Stimulated activated CD4-positive, alpha-beta T cell treated with anti-CD3 and anti-CD28 coated beads, Interleukin-4, amount 100 ng/mL, for 1 hour (primary cell): ENCODE measurements around the gene PCDHA1.
"Not testable (repeated sequence)": the region's sequence is repeated elsewhere in the genome, so short reads cannot be mapped to it uniquely, and the experiment has no call there.

ENCODE experiments used
- DNase-seq: peaks from one replicate; pipeline ENCODE4 v3.0.0-alpha.2; 2020

The PCDHA1 gene

GRCh38 chr5:140808889-140809291 is 22.9 kb downstream of the PCDHA1 start:
- DNase-seq: no peak

DNA sequence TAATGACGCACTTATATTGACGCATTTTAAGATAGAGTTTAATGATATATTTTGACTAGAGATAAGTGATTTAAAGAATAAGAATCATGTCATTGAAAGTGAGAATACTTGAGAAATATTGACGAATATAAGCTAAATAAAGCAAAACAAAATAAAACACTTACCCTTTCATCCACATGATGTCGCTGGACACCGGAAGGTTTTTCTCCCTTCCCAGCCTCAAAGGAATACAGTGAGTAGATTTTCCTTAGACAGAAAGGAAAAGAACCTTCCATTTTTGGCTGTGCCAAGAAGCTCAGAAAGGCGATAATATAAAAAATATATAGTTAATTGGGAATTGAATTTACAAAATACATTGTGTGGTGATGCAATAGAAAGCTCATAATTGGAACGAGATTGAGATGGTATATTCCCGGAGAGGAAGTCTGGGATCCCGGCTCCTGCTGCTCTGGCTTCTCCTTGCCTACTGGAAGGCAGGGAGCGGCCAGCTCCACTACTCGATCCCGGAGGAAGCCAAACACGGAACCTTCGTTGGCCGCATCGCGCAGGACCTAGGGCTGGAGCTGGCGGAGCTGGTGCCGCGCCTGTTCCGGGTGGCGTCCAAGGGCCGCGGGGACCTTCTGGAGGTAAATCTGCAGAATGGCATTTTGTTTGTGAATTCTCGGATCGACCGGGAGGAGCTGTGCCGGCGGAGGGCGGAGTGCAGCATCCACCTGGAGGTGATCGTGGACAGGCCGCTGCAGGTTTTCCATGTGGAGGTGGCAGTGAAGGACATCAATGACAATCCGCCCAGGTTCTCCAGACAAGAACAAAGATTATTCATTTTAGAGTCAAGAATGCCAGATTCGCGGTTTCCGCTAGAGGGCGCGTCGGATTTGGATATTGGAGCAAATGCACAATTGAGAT is 35.7 kb downstream of the PCDHA1 start, which contains the start of gene PCDHA5:
Gene PCDHA5, plus strand, starts transcription at position 239 of the 906 bp plus-strand sequence.
- DNase-seq: no peak

- no peak for DNase-seq
Observed at GRCh38 chr5:140822281-140822629, 36.3 kb downstream of the PCDHA1 start.

DNA sequence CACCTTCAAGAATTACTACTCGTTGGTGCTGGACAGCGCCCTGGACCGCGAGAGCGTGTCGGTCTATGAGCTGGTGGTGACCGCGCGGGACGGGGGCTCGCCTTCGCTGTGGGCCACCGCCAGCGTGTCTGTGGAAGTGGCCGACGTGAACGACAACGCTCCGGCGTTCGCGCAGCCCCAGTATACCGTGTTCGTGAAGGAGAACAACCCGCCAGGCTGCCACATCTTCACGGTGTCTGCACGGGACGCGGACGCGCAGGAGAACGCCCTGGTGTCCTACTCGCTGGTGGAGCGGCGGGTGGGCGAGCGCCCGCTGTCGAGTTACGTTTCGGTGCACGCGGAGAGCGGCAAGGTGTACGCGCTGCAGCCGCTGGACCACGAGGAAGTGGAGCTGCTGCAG is 37.0 kb downstream of the PCDHA1 start:
- not testable (repeated sequence) for DNase-seq

- DNase-seq: no peak
Observed at GRCh38 chr5:140823475-140823874, 37.5 kb downstream of the PCDHA1 start.

DNA sequence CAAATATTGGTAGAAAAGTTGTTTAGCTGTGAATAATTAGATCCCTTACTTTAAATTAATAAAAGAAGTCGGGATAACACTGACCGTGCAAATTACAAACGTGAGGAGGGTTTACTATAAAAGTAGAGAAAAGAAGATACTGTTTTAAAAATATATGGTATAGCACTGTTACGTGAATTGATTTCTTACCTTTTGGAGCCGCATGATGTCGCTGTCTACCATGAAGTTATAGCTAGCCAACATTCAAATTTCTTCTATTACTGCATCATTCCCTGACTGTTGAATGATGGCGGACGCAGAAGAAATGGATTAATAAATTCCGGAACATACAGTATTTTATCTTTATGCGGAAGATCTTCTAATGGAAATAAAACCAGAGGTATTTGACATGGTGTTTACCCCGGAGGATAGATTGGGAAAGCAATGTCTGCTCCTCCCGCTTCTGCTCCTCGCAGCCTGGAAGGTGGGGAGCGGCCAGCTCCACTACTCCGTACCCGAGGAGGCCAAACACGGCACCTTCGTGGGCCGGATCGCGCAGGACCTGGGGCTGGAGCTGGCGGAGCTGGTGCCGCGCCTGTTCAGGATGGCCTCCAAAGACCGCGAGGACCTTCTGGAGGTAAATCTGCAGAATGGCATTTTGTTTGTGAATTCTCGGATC is 41.9 kb downstream of the PCDHA1 start, which contains the start of gene PCDHA6:
Gene PCDHA6, plus strand, starts transcription at position 257 of the 658 bp plus-strand sequence. Its CDS starts 132 bp downstream, at position 389.
- no peak for DNase-seq

DNA sequence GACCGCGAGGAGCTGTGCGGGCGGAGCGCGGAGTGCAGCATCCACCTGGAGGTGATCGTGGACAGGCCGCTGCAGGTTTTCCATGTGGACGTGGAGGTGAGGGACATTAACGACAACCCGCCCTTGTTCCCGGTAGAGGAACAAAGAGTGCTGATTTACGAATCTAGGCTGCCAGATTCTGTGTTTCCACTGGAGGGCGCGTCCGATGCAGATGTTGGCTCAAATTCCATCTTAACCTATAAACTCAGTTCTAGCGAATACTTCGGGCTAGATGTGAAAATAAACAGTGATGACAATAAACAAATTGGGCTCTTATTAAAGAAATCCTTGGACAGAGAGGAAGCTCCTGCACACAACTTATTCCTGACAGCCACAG is 42.4 kb downstream of the PCDHA1 start:
- no peak for DNase-seq

DNA sequence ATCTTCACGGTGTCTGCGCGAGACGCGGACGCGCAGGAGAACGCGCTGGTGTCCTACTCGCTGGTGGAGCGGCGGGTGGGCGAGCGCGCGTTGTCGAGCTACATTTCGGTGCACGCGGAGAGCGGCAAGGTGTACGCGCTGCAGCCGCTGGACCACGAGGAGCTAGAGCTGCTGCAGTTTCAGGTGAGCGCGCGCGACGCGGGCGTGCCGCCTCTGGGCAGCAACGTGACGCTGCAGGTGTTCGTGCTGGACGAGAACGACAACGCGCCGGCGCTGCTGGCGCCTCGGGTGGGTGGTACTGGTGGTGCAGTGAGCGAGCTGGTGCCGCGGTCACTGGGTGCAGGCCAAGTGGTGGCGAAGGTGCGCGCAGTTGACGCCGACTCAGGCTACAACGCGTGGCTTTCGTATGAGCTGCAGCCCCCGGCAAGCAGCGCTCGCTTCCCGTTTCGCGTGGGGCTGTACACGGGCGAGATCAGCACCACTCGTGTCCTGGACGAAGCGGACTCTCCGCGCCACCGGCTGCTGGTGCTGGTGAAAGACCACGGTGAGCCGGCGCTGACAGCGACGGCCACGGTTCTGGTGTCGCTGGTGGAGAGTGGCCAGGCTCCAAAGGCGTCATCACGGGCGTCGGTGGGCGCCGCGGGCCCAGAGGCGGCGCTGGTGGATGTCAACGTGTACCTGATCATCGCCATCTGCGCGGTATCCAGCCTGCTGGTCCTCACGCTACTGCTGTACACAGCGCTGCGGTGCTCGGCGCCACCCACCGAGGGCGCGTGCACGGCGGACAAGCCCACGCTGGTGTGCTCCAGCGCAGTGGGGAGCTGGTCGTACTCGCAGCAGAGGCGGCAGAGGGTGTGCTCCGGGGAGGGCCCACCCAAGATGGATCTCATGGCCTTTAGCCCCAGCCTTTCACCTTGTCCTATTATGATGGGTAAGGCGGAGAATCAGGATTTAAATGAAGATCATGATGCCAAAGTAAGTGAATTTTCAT is 43.9 kb downstream of the PCDHA1 start:
- not testable (repeated sequence) for DNase-seq

GRCh38 chr5:140833993-140834392 is 48.1 kb downstream of the PCDHA1 start, which contains the start of gene PCDHA7:
Gene PCDHA7 (plus strand): TSS chr5:140834269. CDS start chr5:140834384, 115 bp downstream.
- DNase-seq: no peak

- not testable (repeated sequence) for DNase-seq
Observed at GRCh38 chr5:140834439-140835008, 48.6 kb downstream of the PCDHA1 start.

- DNase-seq: no peak
Observed at GRCh38 chr5:140835622-140836510, 49.9 kb downstream of the PCDHA1 start.

- no peak for DNase-seq
Observed at GRCh38 chr5:140840978-140841962, 55.3 kb downstream of the PCDHA1 start, which contains the start of gene PCDHA8. Gene PCDHA8 (plus strand): TSS chr5:140841187. CDS start chr5:140841322, 135 bp downstream.

DNA sequence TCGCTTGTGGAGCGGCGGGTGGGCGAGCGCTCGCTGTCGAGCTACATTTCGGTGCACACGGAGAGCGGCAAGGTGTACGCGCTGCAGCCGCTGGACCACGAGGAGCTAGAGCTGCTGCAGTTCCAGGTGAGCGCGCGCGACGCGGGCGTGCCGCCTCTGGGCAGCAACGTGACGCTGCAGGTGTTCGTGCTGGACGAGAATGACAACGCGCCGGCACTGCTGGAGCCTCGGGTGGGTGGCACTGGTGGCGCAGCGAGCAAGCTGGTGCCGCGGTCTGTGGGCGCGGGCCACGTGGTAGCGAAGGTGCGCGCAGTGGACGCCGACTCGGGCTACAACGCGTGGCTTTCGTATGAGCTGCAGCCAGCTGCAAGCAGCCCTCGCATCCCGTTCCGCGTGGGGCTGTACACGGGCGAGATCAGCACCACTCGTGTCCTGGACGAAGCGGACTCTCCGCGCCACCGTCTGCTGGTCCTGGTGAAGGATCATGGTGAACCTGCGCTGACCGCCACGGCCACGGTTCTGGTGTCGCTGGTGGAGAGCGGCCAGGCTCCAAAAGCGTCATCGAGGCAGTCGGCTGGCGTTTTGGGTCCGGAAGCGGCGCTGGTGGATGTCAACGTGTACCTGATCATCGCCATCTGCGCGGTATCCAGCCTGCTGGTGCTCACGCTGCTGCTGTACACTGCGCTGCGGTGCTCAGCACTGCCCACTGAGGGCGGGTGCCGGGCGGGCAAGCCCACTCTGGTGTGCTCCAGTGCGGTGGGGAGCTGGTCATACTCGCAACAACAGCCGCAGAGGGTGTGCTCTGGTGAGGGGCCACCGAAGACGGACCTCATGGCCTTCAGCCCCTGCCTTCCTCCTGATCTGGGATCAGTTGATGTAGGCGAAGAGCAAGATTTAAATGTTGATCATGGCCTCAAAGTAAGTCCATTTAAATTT is 57.1 kb downstream of the PCDHA1 start:
- no peak for DNase-seq

DNA sequence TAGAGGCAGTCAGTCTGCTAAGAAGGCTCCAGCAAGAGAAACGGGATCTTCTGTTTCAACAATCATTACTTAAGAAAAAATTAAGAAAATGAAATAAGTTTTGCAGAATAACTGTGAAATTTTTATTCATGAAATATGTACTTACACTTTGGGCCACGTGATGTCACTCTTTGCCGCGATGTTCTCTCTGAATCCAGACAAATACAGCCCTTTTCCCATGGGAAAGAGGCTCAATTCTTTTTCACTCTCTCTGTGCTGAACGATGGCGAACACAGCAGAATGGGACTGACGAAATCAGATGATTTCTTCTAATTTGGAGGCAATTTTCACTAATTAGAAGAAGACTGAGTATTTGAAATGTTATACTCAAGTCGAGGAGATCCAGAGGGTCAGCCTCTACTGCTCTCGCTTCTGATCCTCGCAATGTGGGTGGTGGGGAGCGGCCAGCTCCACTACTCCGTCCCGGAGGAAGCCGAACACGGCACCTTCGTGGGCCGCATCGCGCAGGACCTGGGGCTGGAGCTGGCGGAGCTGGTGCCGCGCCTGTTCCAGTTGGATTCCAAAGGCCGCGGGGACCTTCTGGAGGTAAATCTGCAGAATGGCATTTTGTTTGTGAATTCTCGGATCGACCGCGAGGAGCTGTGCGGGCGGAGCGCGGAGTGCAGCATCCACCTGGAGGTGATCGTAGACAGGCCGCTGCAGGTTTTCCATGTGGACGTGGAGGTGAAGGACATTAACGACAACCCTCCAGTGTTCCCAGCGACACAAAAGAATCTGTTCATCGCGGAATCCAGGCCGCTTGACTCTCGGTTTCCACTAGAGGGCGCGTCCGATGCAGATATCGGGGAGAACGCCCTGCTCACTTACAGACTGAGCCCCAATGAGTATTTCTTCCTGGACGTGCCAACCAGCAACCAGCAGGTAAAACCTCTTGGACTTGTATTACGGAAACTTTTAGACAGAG is 62.5 kb downstream of the PCDHA1 start, which contains the start of gene PCDHA9:
Gene PCDHA9, plus strand, starts transcription at position 244 of the 964 bp plus-strand sequence. Its CDS starts 114 bp downstream, at position 358.
- not testable (repeated sequence) for DNase-seq

DNA sequence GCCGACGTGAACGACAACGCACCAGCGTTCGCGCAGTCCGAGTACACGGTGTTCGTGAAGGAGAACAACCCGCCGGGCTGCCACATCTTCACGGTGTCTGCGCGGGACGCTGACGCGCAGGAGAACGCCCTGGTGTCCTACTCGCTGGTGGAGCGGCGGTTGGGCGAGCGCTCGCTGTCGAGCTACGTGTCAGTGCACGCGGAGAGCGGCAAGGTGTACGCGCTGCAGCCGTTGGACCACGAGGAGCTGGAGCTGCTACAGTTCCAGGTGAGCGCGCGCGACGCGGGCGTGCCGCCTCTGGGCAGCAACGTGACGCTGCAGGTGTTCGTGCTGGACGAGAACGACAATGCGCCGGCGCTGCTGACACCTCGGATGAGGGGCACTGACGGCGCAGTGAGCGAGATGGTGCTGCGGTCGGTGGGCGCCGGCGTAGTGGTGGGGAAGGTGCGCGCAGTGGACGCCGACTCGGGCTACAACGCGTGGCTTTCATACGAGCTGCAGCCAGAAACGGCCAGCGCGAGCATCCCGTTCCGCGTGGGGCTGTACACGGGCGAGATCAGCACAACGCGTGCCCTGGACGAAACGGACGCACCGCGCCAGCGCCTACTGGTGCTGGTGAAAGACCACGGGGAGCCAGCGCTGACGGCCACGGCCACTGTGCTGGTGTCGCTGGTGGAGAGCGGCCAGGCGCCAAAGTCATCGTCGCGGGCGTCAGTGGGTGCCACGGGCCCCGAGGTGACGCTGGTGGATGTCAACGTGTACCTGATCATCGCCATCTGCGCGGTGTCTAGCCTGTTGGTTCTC is 64.1 kb downstream of the PCDHA1 start:
- DNase-seq: not testable (repeated sequence)
